Activated CD8-positive, alpha-beta memory T cell treated with anti-CD3 and anti-CD28 coated beads for 48 hours (primary cell): ENCODE results near the gene HERC2.
"Not testable (repeated sequence)": the region's sequence is repeated elsewhere in the genome, so short reads cannot be mapped to it uniquely, and the experiment has no call there.

ENCODE experiments used
- DNase-seq, 3 experiments: peaks; one replicate each; pipeline ENCODE4 v3.0.0-alpha.2; 2020; ENCODE audit warnings: low read depth in 2 of 3, low spot score in 2 of 3

HERC2 gene

DNA sequence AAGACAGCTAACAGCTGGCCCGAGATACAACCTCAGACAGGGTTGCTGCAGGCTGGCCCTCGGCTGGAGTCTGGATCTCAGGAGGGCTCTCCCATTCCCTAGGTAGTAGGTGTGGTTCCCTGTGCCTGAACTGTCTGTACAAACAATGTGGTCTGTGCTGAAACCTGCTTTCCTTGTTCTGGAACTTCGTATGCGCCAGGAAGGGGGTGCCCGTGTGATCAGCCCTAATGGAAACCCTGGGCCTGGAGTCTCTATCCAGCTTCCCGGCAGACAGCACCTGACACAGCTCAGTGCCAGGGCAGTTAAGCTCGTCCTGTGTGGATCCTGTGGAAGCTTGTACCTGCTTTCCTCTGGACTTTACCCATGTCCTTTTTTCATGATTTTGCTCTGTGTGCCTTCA, 99.4 kb downstream of the HERC2 start:
- not testable (repeated sequence) for DNase-seq

DNA sequence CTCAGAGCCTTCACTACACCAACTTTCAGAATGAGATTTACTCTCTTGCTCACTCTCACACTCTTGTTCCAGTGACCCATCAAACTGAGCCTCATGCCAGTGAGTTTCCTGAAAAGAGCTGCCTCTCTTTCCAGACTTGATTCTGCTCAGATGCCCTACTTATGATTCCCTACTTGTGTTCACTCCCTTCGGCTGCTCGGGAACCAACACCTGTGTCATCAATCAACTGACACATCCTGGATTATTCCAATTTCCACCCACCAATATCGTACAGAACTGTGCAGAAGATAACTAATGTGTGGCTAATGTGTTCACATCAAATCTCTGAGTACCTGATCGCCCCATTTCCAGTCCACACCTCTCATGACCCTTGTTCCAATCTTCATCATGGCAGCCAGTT, 100.3 kb downstream of the HERC2 start:
- DNase-seq, result not testable (repeated sequence)

DNA sequence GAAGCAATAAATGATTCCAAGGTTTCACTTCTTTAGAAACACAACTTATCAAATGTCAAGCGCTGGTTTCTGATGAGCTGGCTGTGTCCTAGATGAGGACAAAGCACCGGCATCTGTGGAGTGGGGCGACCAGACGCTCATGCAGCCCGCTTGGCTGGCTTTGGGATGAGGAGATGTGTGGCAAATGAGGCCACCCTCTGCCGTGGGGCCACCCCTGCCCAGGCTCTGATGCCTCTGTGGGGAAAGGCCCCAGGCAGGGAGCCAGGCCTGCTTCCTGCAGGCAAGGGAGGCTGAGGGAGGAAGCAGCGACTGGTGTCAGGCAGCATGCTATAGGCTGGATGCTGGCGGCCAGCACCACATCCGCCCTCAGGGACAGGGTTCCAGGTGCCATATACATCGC, 102.9 kb downstream of the HERC2 start:
- no peak for DNase-seq

DNA sequence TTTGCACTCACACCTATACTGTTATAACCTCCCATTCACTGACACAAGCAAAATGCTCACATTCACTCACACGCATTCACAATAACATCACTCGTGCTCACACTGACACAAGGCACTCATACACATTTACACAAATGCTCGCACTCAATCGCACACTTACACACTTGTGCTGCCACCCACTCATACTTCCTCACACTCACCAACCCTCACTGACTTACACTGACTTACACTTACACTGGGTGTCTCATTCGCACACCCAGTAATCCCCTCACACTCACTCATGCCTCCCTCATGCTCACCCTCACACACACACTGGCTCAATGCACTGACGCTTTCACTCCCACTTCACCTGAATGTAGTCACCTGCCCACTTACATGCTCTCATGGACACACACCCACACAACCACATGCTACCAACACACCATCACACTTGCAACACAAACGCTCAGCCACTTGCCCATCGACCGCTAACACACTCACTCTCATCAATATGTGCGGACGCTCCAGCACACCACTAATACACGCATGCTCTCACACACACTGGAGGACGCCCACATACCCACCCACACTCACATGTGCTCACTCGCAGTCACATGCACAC, 104.9 kb downstream of the HERC2 start:
- DNase-seq, result not testable (repeated sequence)

DNA sequence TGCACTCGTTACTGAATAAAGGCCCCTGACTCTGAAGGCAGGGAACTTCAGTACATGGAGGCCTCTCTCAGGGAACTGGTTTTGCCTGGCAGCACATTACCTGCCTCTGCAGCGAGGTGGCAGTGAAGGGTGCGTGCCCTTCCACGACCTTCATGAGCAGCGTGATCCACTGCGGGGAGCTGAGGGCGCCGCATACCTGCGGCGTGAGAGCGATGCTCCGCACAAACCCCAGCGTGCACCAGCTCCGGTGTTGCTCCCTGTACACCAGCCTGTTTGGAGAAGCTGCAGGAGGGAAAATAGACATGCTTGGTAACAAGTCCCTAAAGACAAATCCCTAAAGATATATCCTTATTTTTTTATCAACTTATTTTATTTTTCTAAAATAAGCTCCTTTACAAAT, 106.5 kb downstream of the HERC2 start:
- DNase-seq, result not testable (repeated sequence)

DNA sequence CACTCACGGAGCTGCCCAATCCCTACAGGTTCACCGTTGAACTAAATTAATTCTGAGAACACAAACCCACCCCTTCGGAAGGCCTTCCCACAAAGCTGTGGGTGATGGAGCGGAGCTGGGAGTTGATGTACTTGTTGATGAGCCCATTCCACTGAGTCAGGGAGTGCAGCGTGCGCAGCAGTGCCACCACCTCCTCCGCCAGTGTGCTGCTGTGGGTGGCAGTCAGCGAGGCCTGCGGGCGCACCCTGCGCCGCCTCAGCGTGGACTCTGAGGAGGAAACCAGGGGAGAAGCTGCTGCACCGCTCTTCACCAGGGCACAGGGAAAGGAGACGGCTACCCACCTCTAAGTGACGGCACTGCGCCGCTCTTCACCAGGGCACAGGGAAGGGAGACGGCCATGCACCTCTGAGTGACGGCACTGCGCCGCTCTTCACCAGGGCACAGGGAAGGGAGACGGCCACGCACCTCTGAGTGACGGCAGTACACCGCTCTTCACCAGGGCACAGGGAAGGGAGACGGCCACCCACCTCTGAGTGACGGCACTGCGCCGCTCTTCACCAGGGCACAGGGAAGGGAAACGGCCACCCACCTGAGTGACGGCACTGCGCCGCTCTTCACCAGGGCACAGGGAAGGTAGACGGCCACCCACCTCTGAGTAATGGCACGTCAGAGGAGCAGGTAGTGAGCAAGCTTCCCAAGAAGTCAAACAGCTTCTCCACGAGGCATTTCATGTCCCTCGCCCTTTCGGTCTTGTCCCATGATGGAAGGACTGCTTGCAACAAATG, 107.8 kb downstream of the HERC2 start:
- not testable (repeated sequence) for DNase-seq

DNA sequence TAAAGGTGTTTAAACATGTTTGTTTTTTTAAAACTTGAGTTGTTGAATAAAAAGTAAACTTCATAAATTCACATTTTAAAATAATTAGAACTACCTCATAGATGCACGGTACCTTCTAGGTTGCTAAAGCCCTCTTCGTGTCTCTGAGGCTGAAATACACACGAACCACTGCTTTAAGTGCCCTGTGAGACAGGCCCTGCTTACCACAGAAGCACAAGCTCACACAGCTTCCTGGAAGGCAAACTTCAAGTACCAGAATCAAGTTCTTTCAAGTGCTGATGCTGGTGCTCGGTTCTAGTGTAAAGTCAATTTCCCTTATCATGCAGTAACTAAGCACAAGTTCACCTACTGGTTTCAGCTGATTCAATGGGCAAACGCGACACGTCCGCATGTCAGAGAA, 108.6 kb downstream of the HERC2 start:
- not testable (repeated sequence) for DNase-seq

DNA sequence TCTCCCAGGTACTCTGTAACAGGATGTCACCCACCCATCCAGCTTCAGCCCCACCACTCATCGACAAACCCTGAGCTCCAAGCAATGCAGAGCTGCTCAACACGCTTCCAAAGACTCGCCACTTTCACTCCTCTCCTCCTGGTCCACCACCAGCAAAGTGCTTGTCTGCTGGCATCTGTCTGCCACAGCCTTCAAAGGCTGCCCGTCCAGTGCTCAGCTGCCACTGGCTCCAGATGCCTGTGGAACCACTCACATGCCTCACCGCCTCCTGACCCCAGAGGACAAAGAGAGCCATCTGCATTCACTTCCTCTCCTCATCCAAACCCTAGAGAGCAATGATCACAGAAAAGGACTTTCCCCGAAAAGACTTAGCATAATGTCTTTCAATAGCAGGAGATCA, 113.4 kb downstream of the HERC2 start:
- DNase-seq, result no peak

DNA sequence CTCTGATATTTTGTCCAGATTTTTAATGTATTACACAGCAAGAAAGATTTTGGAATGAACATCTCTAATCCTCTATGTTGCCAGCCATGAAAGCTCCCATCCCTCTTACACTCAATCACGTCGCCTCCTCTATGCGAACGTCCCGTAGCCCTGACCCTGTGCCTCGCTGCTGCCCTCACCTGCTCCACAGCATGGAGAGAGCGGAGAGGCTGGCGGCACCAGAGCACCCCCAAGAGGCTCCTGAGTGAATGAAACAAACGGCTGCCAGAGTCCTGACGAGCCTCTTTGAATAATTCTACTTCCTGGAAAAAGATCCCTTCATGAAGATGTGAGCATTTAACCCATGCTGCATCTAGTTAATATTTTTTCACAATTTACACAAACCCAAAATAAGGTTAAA, 116.3 kb downstream of the HERC2 start:
- not testable (repeated sequence) for DNase-seq

DNA sequence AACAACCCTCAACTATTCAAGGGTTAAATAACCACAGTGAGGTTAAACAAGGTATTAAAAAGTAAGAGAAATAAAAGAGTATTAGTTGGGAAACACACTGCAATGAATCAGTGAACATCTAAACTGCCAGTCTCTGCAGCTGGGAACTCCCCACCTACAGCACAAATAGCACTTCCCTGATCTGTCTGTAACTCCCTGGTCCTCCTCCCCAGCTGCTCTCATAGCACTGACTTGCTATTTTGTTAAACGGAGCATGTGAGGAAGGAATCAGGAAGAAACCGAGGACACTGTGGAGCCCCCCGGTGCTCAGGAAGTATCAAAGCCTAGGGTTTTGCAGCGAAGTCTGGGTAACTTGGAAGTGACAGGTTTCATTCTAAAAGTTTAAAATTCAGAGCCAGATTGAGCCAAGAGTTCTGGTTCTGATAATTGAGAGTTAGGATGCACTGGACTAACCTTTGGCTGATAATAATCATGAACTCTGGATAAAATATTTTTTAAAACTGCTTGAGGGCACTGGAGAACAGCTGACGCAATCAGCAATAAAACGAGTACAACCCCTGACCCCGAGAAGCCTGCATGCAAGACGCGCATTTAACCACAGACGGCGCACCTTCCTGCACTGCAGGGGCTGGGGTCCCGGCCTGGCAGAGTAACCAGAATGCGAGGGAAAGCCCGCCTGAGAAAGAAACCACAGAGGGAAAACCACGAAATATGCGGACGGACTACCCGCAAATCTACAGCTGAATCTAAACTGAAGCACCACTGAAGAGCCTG, 118.7 kb downstream of the HERC2 start:
- not testable (repeated sequence) for DNase-seq

DNA sequence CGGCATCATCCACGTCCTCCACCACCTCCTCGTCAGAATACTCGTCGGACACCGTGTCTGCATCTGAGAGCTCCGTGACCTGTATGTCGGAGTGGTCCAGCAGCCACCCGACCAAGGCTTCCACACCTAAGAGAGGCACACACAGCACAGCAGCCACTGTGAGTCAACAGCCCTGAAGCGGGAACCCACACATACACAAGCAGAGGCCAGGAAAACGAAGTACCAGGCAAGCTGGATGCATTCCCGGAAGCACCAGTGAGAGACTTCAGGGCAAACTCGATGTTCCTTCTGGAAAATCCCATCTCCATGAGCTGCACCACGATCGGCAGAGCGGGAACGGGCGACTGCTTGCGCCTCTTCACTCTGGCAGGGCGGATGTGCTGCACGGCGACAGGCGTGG, 119.9 kb downstream of the HERC2 start:
- DNase-seq, result not testable (repeated sequence)

DNA sequence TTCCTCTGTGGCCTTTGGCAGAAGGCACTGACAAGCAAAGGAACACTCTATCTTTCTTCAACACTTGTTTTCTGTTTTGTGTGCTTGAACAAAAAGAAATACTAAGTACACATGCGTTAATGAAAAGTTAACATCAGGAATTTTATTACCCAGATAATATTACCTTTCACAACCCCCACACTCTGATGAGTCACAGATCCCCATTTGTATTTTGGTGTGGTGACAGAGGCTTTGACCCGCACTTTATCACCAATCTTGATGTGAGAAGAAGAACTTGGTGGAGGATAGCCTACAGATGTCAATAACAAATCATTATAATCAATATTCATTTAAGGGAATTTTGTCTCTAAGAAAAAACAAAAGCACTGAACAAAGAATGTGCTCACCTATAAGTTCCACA, 123.8 kb downstream of the HERC2 start:
- DNase-seq, result not testable (repeated sequence)

DNA sequence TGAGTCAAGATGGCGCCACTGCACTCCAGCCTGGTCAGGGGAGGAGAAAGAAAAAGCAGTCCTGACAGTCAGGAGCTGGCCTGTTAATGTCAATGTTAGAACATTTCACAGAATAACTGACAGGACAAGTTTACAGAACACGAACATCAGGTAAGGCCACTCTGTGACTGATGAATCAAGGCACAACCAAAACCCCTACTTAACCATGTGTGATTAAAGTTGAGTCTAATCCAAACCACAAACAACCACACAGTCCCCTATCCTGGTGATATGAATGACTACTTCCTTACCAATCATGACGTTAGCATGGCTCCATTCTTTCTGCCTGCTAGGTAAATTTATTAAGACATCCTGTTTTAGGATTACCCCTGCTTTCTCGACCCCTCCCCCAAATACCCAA, 124.3 kb downstream of the HERC2 start:
- DNase-seq, result not testable (repeated sequence)

DNA sequence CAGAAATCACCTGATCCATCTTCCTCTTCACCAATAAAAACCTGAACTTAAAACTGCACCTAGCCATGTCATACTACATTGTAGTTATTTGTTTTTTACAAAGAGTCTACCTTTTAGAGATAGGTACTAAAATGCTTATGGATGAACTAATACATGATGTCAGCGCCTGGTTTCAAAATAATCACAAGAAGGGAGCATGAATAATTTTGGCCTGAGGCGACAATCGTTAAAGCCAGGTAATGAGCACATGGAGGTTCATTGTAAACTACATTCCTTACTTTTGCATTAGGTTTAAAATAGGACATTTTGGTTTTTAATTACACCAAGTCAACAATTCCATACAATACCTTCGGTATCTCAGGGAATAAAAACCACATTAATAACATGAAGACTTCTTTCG, 125.4 kb downstream of the HERC2 start:
- not testable (repeated sequence) for DNase-seq

DNA sequence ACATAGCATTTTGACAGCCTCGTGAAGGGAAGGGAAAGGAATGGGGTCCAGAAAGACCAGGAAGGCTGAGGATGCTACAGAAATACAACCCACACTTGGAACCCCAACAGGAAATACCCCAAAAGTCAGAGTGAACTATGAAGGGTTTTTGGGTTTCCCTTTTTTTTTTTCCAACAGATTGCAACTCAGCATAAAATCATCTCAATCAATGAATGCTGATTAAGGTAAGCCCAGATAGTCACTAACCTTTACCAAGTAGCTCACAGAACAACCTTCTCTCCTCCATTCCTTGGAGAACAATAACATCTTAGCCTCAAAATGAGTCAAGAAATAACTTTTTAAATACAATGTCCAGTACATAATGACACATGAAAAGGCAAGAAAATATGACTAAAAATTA, 129.2 kb downstream of the HERC2 start:
- DNase-seq, result no peak

DNA sequence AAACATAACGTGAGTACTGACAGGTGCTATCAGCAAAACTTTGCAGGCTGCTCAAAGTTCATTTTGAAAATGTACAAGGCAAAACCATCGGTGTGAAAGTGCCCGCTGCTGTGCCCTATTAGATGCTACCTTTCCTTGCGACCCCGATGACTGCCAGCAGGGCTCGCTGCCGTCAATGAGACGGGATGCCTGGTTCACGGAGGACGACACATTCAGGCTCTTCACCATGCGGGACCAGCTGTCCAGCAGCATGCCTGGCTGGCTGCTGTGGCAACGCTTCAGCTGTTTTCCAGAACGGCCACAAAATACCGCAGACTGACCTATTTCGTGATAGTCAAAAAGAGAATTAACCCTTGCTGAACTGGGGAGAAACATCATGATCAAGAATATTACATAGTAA, 130.1 kb downstream of the HERC2 start:
- DNase-seq, result no peak

DNA sequence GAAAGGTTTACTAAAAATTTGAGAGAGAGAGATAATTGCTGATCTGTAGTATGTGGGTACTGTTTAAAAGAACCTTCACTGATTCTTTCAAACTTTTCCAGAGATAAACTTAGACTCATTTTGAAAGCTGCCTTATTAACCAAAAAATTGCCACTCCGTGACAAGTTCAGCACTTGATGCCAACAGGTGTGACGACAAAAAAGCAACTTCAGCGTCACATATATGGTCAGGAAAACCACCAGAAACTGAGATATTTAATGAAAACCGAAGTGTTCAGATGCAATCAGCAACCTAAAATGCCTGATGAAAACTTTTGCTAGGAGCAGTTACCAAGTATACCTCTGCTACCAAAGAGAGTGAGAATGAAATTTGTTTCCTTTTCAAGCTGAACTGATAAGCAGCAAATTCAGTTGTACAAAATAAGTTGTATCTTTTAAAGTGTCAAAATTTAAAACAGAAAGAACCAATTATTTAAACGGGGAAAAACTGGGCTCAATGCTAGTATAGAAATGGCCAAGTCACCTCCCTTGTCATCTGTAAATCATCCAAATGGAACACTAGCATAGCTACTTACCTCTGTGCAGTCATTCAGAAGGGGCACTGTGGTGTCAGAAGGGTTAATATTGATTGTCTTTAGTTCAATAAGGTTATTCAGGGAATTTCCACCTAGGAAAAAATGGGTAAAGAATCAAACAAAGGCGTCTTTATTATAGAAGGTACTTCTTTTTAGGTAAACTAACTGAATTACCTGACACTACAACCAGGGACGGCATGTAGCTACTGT, 131.4 kb downstream of the HERC2 start:
- DNase-seq, result no peak

DNA sequence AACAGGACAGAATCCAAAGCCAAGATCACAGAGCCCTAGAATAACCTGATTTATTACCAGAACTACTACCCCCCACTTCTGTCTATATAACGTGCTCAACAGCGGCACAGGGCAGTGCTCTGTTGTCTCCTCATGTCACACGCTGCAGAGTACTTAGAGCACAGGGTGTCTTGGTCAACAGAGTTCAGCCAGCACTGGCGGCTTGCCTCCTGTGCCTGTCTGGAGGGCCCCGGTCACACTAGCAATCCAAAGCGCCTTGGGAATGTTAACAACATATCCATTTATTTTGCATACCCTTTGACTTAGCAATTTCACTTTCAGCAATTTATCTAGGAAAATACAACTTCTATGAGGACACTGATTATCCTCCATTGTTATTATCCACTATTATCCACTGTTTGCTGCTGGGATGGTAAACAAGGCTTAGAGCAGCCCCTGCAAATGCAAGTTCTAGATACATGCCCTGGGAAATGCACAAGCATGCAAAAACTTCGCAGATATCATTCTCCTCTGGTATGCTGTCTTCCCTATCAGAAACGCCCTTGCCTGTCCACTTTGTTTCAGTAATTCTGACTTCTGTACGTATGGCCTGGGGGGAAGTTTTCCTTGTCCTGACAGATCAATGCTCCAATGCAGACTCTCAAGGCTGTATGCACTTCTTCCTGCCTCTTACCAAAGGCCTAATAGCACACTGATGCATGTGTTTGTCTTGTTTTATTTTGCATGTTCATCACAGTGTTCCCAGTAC, 136.7 kb downstream of the HERC2 start:
- no peak for DNase-seq

DNA sequence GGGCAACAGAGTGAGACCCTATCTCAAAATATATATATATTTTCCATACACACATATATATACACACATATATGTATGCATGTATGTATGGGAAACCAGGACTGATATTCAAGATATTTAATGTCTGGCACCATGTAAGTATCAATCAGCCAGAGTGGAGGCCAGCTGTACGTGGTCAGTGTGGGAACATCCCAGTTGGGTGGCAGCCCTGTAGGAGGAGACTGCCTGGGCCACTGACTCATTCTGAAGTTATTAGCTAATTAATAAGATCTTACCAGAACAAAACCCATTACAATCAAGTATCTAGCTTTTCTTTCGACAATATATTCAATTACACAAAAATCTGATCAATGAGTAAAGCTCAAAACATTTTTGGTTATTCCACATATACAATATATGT, 137.8 kb downstream of the HERC2 start:
- no peak for DNase-seq

DNA sequence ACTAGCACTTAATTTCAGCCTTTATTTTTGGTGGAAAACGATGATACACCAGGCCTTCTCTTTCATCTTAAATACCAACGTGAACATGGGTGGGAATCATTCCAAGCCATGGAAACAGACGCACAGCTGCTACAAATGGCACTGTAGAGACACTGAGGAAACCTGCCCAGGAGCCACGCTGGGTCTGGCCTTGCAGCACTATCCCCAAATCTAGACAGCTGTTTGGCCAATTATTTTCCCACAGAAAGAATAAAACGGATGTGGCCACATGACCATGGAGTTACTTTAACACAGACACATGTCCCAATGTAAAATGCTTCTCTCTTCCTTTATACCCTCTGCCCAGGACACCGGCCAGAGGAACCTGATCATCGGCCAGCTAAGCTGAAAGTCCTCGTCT, 139.2 kb downstream of the HERC2 start:
- no peak for DNase-seq

DNA sequence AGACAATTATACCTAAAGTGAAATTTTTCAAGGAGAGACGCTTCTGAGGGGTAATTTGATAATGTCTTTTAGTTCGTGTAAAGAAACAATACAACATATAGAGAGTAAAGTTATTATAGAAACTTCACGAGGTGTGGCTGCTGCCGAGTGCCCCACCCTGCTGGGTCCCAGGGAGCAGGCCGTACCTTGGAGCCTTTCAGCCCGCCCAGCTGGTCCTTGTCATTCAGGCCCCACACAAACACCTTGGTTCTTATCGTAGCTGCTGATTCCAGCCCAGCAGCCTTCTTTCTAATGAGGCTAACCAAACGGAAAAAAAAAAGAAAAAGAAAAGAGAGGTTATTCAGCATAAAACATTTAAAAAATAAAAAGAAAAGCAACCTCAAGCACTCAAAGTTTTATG, 139.8 kb downstream of the HERC2 start:
- DNase-seq, result no peak
